ENCODE data around the gene ABCC12.
A peak's percentile ranks its signal among the peaks of the same experiment; 100 is the strongest.

ABCC12 gene

DNA sequence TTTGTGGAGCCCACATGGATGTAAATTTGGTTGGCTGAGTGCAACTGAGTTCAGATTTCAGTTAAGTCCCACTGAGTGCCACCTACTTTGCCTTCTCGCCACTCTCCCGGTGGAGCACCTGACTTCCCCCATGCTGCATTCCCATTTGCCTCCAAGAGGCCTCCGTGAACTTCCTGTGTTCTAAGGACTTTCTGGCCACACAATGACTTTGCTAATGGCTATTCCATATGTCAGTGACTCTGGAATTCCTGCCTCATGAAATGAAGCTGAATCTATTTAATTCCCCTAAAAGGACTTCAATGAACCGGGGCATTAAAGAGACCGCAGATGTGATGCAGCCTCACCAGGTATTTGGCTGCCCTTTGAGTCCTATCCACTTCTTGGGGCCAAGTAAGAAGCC, 29.9 kb downstream of the ABCC12 start:
- no peak for DNase-seq (ENCODE audit: low read depth)
- TF ChIP-seq, protein P1, sequence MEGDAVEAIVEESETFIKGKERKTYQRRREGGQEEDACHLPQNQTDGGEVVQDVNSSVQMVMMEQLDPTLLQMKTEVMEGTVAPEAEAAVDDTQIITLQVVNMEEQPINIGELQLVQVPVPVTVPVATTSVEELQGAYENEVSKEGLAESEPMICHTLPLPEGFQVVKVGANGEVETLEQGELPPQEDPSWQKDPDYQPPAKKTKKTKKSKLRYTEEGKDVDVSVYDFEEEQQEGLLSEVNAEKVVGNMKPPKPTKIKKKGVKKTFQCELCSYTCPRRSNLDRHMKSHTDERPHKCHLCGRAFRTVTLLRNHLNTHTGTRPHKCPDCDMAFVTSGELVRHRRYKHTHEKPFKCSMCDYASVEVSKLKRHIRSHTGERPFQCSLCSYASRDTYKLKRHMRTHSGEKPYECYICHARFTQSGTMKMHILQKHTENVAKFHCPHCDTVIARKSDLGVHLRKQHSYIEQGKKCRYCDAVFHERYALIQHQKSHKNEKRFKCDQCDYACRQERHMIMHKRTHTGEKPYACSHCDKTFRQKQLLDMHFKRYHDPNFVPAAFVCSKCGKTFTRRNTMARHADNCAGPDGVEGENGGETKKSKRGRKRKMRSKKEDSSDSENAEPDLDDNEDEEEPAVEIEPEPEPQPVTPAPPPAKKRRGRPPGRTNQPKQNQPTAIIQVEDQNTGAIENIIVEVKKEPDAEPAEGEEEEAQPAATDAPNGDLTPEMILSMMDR (conservative IDR thresholded peaks at IDR 0.05; ENCODE audit: control insufficient read depth, insufficient read depth, low read depth, low read length) = no peak
- no peak overlapping the region for H3K4me3 ChIP-seq (ENCODE audit: control insufficient read depth, low read depth, low read length)

DNA sequence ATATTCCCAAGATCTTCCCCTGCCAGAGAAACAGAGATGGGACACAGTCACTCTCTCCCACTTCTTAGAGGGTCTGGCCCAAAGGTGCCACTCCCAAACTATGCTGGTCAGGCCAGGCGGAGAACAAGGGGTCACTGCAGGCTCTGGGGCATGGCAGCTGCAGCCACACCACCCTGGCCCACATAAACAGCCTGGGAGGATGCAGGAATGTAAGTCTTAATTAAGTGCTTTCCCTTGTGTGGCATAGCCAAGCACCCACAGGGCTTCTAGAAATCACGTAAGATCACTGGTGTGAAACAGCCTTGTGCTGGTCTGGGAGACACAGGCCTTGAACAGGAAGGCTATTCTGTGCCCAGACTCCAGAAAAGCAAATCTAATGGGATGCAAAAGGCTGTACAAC, 31.5 kb downstream of the ABCC12 start:
- TF ChIP-seq, protein P1 (conservative IDR thresholded peaks at IDR 0.05; ENCODE audit: control insufficient read depth, insufficient read depth, low read depth, low read length) = no peak
- DNase-seq (ENCODE audit: low read depth) = no peak
- H3K4me3 ChIP-seq (ENCODE audit: control insufficient read depth, low read depth, low read length) = no peak overlapping the region

DNA sequence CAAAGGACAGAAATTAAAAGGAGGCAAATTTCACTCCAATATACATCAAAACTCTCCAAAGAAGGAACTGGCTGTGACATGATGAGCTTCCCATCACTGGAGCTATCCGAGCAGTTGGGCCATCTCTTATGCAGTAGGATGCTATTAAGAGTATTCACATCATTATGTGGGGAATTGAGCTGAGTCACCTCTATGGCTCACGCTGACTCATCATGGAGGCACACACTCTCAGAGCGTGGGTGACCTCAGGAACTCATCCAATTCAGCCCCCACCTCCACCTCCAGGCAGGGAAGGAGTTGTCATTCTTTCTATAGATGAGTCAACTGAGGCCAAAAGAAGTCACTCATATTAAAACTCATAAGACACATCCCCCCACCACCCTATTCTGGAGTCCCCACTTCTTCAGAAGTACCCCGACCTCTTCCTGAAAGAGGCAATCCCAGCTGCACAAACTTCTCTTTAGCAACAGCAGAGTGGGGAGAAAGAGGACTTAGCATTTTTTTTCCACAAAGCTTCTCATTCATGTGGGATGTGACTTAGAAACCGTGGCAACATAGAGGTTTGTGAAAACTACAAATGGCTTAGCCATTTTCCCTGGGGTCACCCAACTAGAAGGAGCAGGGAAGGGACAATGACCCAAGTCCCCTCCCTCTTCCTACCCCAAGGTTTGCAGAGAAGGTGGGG, 32.5 kb downstream of the ABCC12 start:
- TF ChIP-seq, protein P1 (conservative IDR thresholded peaks at IDR 0.05; ENCODE audit: control insufficient read depth, insufficient read depth, low read depth, low read length) = no peak
- no peak overlapping the region for H3K4me3 ChIP-seq (ENCODE audit: control insufficient read depth, low read depth, low read length)
- DNase-seq (ENCODE audit: low read depth) = peak; percentile 100

DNA sequence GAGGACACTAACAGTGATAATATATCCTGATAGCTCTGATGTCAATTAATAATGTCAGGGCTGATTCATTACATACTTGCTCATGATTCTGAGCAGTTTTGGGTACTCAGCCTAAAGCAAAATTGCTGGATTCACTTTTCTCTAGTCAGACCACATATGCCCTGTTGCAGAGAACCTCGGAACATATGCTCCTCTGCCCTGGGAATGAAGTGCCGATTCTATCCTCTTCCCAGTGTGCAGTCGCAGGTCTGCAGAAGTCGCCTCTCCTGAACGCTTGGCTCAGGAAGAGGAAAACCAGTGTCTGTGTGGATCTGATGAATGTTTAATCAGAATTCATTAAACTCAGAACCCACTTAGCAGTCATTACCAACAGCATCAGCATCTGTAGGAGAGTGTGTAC, 34.5 kb downstream of the ABCC12 start:
- TF ChIP-seq, protein P1 (conservative IDR thresholded peaks at IDR 0.05; ENCODE audit: control insufficient read depth, insufficient read depth, low read depth, low read length) = no peak
- no peak for DNase-seq (ENCODE audit: low read depth)
- H3K4me3 ChIP-seq (ENCODE audit: control insufficient read depth, low read depth, low read length) = no peak overlapping the region

DNA sequence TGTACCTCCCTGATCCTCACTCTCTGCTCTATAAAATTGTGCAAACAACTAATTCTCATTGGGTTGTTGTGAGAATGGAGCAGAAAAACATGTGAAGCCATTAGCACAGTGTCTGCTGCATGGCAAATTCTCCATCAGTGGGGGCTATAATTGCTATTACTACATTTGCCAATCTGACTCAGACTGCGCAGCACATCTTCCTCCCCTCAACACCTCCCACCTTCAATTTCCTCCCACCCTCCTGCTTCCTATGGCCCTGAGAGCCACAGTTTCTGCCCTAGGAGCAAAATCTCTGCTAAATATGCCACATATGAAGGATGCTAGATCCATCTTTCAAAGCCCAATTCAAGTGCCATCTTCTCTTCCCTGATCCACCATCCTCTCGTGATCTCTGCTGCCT, 37.0 kb downstream of the ABCC12 start:
- DNase-seq (ENCODE audit: low read depth) = no peak
- TF ChIP-seq, protein P1 (conservative IDR thresholded peaks at IDR 0.05; ENCODE audit: control insufficient read depth, insufficient read depth, low read depth, low read length) = no peak
- no peak overlapping the region for H3K4me3 ChIP-seq (ENCODE audit: control insufficient read depth, low read depth, low read length)

DNA sequence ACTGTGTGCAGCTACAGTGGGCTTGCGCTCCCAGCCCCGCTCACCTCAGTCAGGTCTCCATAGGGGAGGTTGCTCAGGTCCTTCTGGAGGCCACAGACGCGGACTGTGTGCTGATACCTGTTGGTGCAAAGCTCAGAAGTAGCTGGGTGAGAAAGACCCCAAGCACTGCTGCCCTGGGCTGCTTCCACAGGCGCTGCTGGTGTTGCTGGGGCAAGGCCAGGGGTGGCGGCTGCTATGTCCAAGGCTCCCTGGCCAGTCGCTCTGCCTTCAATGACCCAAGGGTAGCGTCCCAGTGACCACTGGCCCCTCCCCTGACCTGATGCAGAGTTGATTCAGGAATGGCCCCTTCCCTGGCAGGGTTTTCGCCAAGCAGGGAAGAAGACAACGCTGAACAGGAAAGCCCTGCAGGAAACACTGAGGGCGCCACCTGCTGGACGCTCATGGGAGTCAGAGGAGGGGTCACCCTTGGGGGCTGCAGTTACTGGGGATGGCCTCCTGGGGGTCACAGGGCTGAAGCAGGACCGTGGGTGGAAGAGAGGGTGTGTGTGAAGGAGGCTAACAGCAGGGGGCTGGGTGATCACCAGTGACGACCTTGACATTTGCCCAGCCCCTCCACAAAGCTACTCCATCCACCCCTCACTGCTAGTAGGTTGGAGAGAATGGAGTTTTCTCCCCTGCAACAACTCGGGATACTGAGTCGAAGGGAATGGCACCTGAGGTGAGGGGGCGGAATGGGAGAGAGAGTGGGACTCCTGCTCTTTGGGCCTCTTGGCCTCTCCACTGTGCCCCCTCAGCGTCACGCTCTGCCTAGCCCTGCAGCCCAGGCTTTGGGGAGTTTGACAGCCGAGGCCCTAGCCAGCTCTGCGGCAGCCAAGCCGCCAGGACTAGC, 38.3 kb downstream of the ABCC12 start:
- no peak overlapping the region for H3K4me3 ChIP-seq (ENCODE audit: control insufficient read depth, low read depth, low read length)
- TF ChIP-seq, protein P1 (conservative IDR thresholded peaks at IDR 0.05; ENCODE audit: control insufficient read depth, insufficient read depth, low read depth, low read length) = peak; percentile 83
- peak; percentile 61 for DNase-seq (ENCODE audit: low read depth)

All from fibroblast of mammary gland (primary cell).